LNCaP clone FGC (cell line): ENCODE measurements around the gene CBLL2.

ENCODE experiments used
- DNase-seq: peaks from one replicate; pipeline ENCODE4 v3.0.0-alpha.2; 2011; ENCODE audit warnings: low read depth
- H3K4me3 ChIP-seq: 2 replicates; pipeline ENCODE4 v1.5.1; 2011; ENCODE audit warnings: mild to moderate bottlenecking, low read depth, low read length, control low read depth
- CTCF ChIP-seq: IDR thresholded peaks from 2 replicates; pipeline ENCODE4 v1.5.1; 2012; ENCODE audit warnings: mild to moderate bottlenecking; ENCODE audit not compliant: control insufficient read depth, insufficient read depth; ENCODE audit errors: extremely low read depth

CBLL2 gene

DNA sequence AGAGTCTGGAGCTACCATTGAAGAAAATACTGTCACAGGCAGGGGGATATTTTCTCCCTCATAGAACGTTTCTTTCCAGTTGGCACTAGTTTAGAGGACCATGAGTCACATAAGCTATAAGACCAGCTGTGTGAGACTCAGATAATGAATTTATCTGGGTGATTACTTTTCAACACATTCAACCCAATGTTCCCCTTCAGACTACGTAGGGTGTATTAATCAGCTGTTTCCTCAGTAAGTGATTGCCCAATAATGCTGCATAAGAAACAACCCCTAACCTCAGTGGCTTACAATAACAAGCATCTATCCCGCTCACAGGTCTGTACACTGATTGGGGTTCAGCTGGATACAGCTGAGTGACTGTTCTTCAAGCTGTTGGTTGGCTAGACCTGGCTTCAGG, 38.1 kb downstream of the CBLL2 start:
- no peak for DNase-seq
- TF ChIP-seq CTCF, result no peak
- no peak overlapping the region for H3K4me3 ChIP-seq

- no peak for TF ChIP-seq CTCF
- DNase-seq, result no peak
- no peak overlapping the region for H3K4me3 ChIP-seq
Observed at GRCh38 chrX:22313766-22314165, 41.1 kb downstream of the CBLL2 start.

- TF ChIP-seq CTCF, result no peak
- no peak for DNase-seq
- H3K4me3 ChIP-seq, result no peak overlapping the region
Observed at GRCh38 chrX:22314211-22314610, 41.5 kb downstream of the CBLL2 start.

GRCh38 chrX:22314692-22315091, 42.0 kb downstream of the CBLL2 start:
- H3K4me3 ChIP-seq, result no peak overlapping the region
- DNase-seq, result no peak
- no peak for TF ChIP-seq CTCF

GRCh38 chrX:22315151-22315550, 42.4 kb downstream of the CBLL2 start:
- no peak for TF ChIP-seq CTCF
- DNase-seq, result no peak
- H3K4me3 ChIP-seq, result no peak overlapping the region

GRCh38 chrX:22320236-22320873, 47.6 kb downstream of the CBLL2 start:
- no peak for DNase-seq
- no peak overlapping the region for H3K4me3 ChIP-seq
- TF ChIP-seq CTCF, result no peak

DNA sequence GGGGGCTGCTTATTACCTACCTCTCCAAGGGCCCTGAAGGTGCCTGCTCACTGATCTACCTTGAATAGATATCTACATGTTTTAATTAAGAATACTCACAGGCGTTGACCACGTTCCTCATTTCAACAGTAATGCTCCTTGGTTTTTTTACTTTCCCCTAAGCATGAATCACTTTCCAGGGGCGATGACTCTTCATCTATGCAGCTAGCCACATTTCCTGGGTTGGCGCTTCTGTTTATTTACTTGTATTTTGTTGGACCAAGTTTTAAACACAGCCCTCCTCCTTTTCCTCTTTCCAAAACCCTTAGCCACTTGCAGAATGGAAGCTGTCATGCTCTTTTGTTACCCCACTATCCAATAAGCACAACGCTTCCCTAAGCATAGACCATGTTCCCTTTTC, 50.8 kb downstream of the CBLL2 start:
- no peak overlapping the region for H3K4me3 ChIP-seq
- no peak for DNase-seq
- TF ChIP-seq CTCF, result no peak
